ENCODE results near the gene LOXHD1.

The LOXHD1 gene

GRCh38 chr18:46550609-46551008 is 106.4 kb downstream of the LOXHD1 start:
- no peaks in the 10 kb centered on the region for H3K4me1 Mint-ChIP-seq (ENCODE audit: low read depth)
- no peaks in the 10 kb centered on the region for H3K36me3 Mint-ChIP-seq (ENCODE audit: low read depth)
- intact Hi-C loops (cut with micrococcal nuclease), result no loop called here
- H3K27ac Mint-ChIP-seq, result no peak overlapping the region
- H3K9me3 Mint-ChIP-seq, result no peaks in the 10 kb centered on the region
- H3K4me3 Mint-ChIP-seq, result no peak overlapping the region
- no peaks in the 10 kb centered on the region for H3K27me3 Mint-ChIP-seq

DNA sequence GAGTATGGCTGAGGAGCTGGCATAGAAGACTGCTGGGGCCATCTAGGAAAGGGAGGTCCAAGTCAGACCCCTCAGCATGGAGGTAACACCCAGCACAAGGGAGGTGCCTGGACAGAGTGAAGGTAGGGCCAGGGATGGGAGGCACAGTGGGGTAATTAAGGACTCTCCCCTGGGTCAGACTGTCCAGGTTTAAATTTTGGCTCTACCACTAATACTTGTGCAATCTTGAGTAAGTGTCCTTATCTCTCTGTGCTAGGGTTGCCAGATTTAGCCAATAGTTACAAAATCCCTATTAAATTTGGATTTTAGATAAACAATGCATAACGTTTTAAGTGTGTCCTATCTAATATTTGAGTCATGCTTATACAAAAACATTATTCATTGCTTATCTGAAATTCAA is 109.5 kb downstream of the LOXHD1 start:
- no peaks in the 10 kb centered on the region for H3K4me1 Mint-ChIP-seq (ENCODE audit: low read depth)
- H3K27me3 Mint-ChIP-seq, result no peaks in the 10 kb centered on the region
- intact Hi-C loops (cut with micrococcal nuclease), result no loop called here
- H3K36me3 Mint-ChIP-seq (ENCODE audit: low read depth), result no peaks in the 10 kb centered on the region
- no peak overlapping the region for H3K27ac Mint-ChIP-seq
- H3K4me3 Mint-ChIP-seq, result no peak overlapping the region
- H3K9me3 Mint-ChIP-seq, result no peaks in the 10 kb centered on the region

DNA sequence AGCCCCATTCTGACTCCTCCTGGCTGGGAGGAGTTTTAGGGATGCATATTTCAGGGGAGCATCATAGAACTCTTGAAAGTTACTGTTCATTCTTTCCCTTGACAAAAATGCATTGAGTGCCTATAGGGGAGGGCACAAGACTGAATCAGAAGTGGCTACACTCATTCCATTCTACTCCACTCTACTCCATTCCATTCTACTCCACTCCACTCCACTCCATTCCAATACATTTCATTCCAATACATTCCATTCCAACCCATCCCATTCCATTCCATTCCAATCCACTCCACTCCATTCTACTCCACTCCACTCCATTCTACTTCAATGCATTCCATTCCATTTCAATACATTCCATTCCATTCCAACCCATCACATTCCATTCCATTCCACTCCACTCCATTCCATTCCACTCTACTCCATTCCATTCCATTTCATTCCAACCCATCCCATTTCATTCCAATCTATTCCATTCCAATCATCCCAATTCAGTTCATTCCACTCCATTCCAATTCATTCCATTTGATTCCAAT is 110.8 kb downstream of the LOXHD1 start:
- Mint-ChIP-seq H3K4me3 (no peak overlapping the region), H3K36me3 (ENCODE audit: low read depth) (no peaks in the 10 kb centered on the region), H3K27ac (no peak overlapping the region), H3K27me3 (no peaks in the 10 kb centered on the region), H3K4me1 (ENCODE audit: low read depth) (no peaks in the 10 kb centered on the region), H3K9me3 (no peaks in the 10 kb centered on the region)
- intact Hi-C loops (cut with micrococcal nuclease), result no loop called here

DNA sequence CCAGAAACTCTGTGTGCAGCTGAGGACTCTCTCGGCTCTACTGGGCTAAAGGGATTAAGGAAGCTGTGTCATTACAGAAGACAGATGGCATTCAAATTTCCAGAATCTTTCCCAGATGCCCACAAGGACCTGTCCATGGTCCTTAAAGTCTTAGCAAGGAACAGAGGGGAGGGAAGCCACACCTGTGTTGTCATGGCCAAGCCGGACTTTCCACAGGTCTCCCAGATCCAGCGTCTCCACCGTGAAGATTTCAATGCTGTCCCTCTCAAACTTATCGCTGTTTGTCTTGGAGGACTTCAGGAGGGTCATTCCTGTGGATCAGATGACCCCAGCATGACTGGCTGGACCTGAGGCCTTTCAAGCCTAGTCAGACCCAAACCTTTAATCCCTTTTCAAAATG is 114.5 kb downstream of the LOXHD1 start:
- no peaks in the 10 kb centered on the region for H3K4me1 Mint-ChIP-seq (ENCODE audit: low read depth)
- H3K36me3 Mint-ChIP-seq (ENCODE audit: low read depth), result no peaks in the 10 kb centered on the region
- no peak overlapping the region for H3K27ac Mint-ChIP-seq
- intact Hi-C loops (cut with micrococcal nuclease), result no loop called here
- H3K9me3 Mint-ChIP-seq, result no peaks in the 10 kb centered on the region
- H3K4me3 Mint-ChIP-seq, result no peak overlapping the region
- H3K27me3 Mint-ChIP-seq, result no peaks in the 10 kb centered on the region

GRCh38 chr18:46541626-46542189 is 115.3 kb downstream of the LOXHD1 start:
- intact Hi-C loops (cut with micrococcal nuclease), result no loop called here
- H3K9me3 Mint-ChIP-seq, result no peaks in the 10 kb centered on the region
- no peaks in the 10 kb centered on the region for H3K4me1 Mint-ChIP-seq (ENCODE audit: low read depth)
- no peak overlapping the region for H3K27ac Mint-ChIP-seq
- H3K27me3 Mint-ChIP-seq, result no peaks in the 10 kb centered on the region
- no peak overlapping the region for H3K4me3 Mint-ChIP-seq
- no peaks in the 10 kb centered on the region for H3K36me3 Mint-ChIP-seq (ENCODE audit: low read depth)

GRCh38 chr18:46538376-46538775 is 118.6 kb downstream of the LOXHD1 start:
- no peak overlapping the region for H3K27ac Mint-ChIP-seq
- intact Hi-C loops (cut with micrococcal nuclease), result no loop called here
- no peaks in the 10 kb centered on the region for H3K36me3 Mint-ChIP-seq (ENCODE audit: low read depth)
- H3K9me3 Mint-ChIP-seq, result no peaks in the 10 kb centered on the region
- H3K4me1 Mint-ChIP-seq (ENCODE audit: low read depth), result no peaks in the 10 kb centered on the region
- no peaks in the 10 kb centered on the region for H3K27me3 Mint-ChIP-seq
- no peak overlapping the region for H3K4me3 Mint-ChIP-seq

- H3K27ac Mint-ChIP-seq, result no peak overlapping the region
- intact Hi-C loops (cut with micrococcal nuclease), result no loop called here
- no peaks in the 10 kb centered on the region for H3K36me3 Mint-ChIP-seq (ENCODE audit: low read depth)
- H3K4me1 Mint-ChIP-seq (ENCODE audit: low read depth), result no peaks in the 10 kb centered on the region
- H3K27me3 Mint-ChIP-seq, result no peaks in the 10 kb centered on the region
- H3K4me3 Mint-ChIP-seq, result no peak overlapping the region
- no peaks in the 10 kb centered on the region for H3K9me3 Mint-ChIP-seq
Measured at GRCh38 chr18:46536215-46536874, 120.7 kb downstream of the LOXHD1 start.

DNA sequence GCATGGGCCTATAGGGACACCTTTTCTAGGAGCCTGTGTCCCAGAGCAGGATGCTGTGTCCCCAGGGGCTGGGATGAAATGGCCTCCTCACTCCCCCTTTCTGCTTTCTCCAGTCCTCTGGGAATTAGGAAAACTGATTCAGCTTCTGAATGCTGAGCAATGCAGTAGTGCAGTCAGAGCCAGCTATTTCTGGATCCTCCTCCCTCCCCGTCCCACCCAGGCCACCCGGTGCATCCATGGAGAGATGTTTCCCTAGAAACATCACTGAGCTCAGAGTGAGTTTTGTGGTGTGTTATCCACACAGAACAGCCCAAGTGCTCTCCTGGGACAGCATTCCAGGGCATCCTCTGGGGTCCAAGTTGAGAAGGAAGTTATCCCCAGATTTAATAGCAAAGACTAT is 125.5 kb downstream of the LOXHD1 start:
- intact Hi-C loops (cut with micrococcal nuclease), result no loop called here
- H3K9me3 Mint-ChIP-seq, result no peaks in the 10 kb centered on the region
- H3K27ac Mint-ChIP-seq, result no peak overlapping the region
- H3K36me3 Mint-ChIP-seq (ENCODE audit: low read depth), result no peaks in the 10 kb centered on the region
- H3K27me3 Mint-ChIP-seq, result peaks cover 2% of the 10 kb centered on the region
- H3K4me3 Mint-ChIP-seq, result no peak overlapping the region
- H3K4me1 Mint-ChIP-seq (ENCODE audit: low read depth), result no peaks in the 10 kb centered on the region

GRCh38 chr18:46528037-46528436 is 129.0 kb downstream of the LOXHD1 start:
- Mint-ChIP-seq H3K9me3 (no peaks in the 10 kb centered on the region), H3K4me3 (no peak overlapping the region), H3K4me1 (ENCODE audit: low read depth) (no peaks in the 10 kb centered on the region), H3K27ac (no peak overlapping the region), H3K36me3 (ENCODE audit: low read depth) (no peaks in the 10 kb centered on the region), H3K27me3 (peaks cover 3% of the 10 kb centered on the region)
- intact Hi-C loops (cut with micrococcal nuclease), result no loop called here

- no peak overlapping the region for H3K27ac Mint-ChIP-seq
- H3K36me3 Mint-ChIP-seq (ENCODE audit: low read depth), result no peaks in the 10 kb centered on the region
- H3K27me3 Mint-ChIP-seq, result no peaks in the 10 kb centered on the region
- no peak overlapping the region for H3K4me3 Mint-ChIP-seq
- no peaks in the 10 kb centered on the region for H3K4me1 Mint-ChIP-seq (ENCODE audit: low read depth)
- no peaks in the 10 kb centered on the region for H3K9me3 Mint-ChIP-seq
- intact Hi-C loops (cut with micrococcal nuclease), result no loop called here
Measured at GRCh38 chr18:46519870-46520269, 137.2 kb downstream of the LOXHD1 start.

DNA sequence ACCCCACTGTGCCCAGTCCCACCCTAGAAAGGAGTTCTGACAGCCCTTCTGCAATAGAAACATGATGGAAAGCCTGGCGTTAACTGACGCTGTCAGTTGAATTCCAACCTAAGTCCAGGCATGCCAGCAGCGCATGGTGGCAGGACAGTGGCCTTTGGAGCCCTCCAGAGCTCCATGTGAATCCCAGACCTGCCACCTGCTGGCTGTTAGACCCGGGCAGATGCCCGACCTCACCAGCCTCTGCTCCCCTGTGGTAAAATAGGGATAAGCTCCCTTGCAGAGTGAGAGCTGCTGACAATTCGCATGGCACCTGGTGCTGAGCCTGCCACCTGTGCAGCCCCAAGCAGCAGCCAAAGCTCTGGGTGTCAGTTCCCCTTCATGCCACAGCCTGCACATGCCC is 138.6 kb downstream of the LOXHD1 start:
- H3K36me3 Mint-ChIP-seq (ENCODE audit: low read depth), result no peaks in the 10 kb centered on the region
- H3K27ac Mint-ChIP-seq, result no peak overlapping the region
- no peaks in the 10 kb centered on the region for H3K27me3 Mint-ChIP-seq
- no peaks in the 10 kb centered on the region for H3K4me1 Mint-ChIP-seq (ENCODE audit: low read depth)
- H3K4me3 Mint-ChIP-seq, result no peak overlapping the region
- no peaks in the 10 kb centered on the region for H3K9me3 Mint-ChIP-seq
- intact Hi-C loops (cut with micrococcal nuclease), result no loop called here

GRCh38 chr18:46516555-46516954 is 140.5 kb downstream of the LOXHD1 start:
- H3K4me1 Mint-ChIP-seq (ENCODE audit: low read depth), result no peaks in the 10 kb centered on the region
- intact Hi-C loops (cut with micrococcal nuclease), result no loop called here
- H3K9me3 Mint-ChIP-seq, result no peaks in the 10 kb centered on the region
- H3K4me3 Mint-ChIP-seq, result no peak overlapping the region
- H3K36me3 Mint-ChIP-seq (ENCODE audit: low read depth), result no peaks in the 10 kb centered on the region
- no peaks in the 10 kb centered on the region for H3K27me3 Mint-ChIP-seq
- H3K27ac Mint-ChIP-seq, result no peak overlapping the region

- no peaks in the 10 kb centered on the region for H3K9me3 Mint-ChIP-seq
- intact Hi-C loops (cut with micrococcal nuclease), result no loop called here
- no peak overlapping the region for H3K27ac Mint-ChIP-seq
Measured at GRCh38 chr18:46510386-46510785, 146.6 kb downstream of the LOXHD1 start.

DNA sequence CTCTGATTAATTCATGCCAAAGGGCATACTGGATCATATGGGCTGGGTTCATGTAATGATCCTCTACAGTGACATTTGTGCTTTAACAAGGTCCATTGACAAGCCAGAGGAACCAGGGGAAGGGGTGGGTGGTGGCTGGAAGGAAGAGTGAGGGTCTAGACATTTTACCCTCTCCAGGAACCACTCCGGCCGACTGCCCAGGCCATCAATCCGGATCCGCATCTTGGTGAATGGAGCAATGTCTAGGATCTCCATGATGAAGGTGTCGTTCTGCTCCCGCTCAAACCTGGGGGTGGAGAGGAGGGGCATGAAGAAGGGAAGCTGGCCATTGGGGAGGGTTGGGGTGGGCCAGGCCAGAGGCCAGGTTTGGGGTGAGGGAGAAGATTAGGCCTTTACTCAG is 147.5 kb downstream of the LOXHD1 start:
- Mint-ChIP-seq H3K27ac (no peak overlapping the region), H3K4me1 (ENCODE audit: low read depth) (no peaks in the 10 kb centered on the region), H3K36me3 (ENCODE audit: low read depth) (no peaks in the 10 kb centered on the region), H3K9me3 (no peaks in the 10 kb centered on the region), H3K4me3 (no peak overlapping the region), H3K27me3 (no peaks in the 10 kb centered on the region)
- intact Hi-C loops (cut with micrococcal nuclease), result no loop called here

More at GRCh38 chr18:46510386-46510785, 146.6 kb downstream of the LOXHD1 start:
- Mint-ChIP-seq H3K4me1 (ENCODE audit: low read depth) (no peaks in the 10 kb centered on the region), H3K27me3 (no peaks in the 10 kb centered on the region), H3K36me3 (ENCODE audit: low read depth) (no peaks in the 10 kb centered on the region), H3K4me3 (no peak overlapping the region)

Measured in dendritic cell treated with granulocyte-macrophage colony-stimulating factor and Interleukin-4, amounts not matched to agents 40 ng/mL and 50 ng/mL, for 4 days (primary cell).